Measurements from ENCODE around the gene CYTIP.
"Not testable (repeated sequence)": the region's sequence is repeated elsewhere in the genome, so short reads cannot be mapped to it uniquely, and the experiment has no call there.

DNA sequence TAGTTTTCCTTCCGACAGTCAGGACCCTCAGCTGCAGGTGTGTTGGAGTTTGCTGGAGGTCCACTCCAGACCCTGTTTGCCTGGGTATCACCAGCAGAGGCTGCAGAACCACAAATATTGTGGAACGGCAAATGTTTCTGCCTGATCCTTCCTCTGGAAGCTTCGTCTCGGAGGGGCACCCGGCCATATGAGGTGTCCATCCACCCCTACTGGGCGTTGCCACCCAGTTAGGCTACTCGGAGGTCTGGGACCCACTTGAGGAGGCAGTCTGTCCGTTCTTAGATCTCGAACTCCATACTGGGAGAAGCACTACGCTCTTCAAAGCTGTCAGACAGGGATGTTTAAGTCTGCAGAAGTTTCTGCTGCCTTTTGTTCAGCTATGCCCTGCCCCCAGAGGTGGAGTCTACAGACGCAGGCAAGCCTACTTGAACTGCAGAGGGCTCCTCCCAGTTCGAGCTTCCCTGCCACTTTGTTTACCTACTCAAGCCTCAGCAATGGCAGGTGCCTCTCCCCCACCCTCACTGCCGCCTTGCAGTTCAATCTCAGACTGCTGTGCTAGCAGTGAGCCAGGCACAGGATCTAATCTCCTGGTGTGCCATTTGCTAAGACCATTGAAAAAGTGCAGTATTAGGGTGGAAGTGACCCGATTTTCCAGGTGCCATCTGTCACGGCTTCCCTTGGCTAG lies 40.9 kb downstream of the CYTIP start:
- not testable (repeated sequence) for TF ChIP-seq ZNF883 (CRISPR knock-in tag; IDR thresholded peaks at IDR 0.05; ENCODE audit: not compliant biosample characterization); POLR2AphosphoS5 (IDR thresholded peaks at IDR 0.05; ENCODE audit: low read depth, low read length); MAZ (IDR thresholded peaks at IDR 0.05; ENCODE audit: borderline replicate concordance, low read depth, low read length); MAZ (CRISPR knock-in tag; IDR thresholded peaks at IDR 0.05; ENCODE audit: low read depth); KDM5B (CRISPR knock-in tag; IDR thresholded peaks at IDR 0.05; ENCODE audit: borderline replicate concordance); POLR2A (IDR thresholded peaks at IDR 0.05; ENCODE audit: insufficient read depth in 1 of 2, low read depth in 2 of 2, low read length in 2 of 2); ZNF788 (CRISPR knock-in tag; IDR thresholded peaks at IDR 0.05; ENCODE audit: borderline replicate concordance)
- TF ChIP-seq, protein P1, sequence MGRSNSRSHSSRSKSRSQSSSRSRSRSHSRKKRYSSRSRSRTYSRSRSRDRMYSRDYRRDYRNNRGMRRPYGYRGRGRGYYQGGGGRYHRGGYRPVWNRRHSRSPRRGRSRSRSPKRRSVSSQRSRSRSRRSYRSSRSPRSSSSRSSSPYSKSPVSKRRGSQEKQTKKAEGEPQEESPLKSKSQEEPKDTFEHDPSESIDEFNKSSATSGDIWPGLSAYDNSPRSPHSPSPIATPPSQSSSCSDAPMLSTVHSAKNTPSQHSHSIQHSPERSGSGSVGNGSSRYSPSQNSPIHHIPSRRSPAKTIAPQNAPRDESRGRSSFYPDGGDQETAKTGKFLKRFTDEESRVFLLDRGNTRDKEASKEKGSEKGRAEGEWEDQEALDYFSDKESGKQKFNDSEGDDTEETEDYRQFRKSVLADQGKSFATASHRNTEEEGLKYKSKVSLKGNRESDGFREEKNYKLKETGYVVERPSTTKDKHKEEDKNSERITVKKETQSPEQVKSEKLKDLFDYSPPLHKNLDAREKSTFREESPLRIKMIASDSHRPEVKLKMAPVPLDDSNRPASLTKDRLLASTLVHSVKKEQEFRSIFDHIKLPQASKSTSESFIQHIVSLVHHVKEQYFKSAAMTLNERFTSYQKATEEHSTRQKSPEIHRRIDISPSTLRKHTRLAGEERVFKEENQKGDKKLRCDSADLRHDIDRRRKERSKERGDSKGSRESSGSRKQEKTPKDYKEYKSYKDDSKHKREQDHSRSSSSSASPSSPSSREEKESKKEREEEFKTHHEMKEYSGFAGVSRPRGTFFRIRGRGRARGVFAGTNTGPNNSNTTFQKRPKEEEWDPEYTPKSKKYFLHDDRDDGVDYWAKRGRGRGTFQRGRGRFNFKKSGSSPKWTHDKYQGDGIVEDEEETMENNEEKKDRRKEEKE (IDR thresholded peaks at IDR 0.05): not testable (repeated sequence)
- TF ChIP-seq, protein P2, sequence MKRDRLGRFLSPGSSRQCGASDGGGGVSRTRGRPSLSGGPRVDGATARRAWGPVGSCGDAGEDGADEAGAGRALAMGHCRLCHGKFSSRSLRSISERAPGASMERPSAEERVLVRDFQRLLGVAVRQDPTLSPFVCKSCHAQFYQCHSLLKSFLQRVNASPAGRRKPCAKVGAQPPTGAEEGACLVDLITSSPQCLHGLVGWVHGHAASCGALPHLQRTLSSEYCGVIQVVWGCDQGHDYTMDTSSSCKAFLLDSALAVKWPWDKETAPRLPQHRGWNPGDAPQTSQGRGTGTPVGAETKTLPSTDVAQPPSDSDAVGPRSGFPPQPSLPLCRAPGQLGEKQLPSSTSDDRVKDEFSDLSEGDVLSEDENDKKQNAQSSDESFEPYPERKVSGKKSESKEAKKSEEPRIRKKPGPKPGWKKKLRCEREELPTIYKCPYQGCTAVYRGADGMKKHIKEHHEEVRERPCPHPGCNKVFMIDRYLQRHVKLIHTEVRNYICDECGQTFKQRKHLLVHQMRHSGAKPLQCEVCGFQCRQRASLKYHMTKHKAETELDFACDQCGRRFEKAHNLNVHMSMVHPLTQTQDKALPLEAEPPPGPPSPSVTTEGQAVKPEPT (CRISPR knock-in tag; IDR thresholded peaks at IDR 0.05; ENCODE audit: low read depth): not testable (repeated sequence)
